GM12878 (cell line): ENCODE measurements around the gene HYAL1. TPM values are rescaled to one million over a fixed set of nuclear protein-coding genes. Genes with fewer than 3 reads are reported as not detected.

ENCODE experiments used
- BACH1 ChIP-seq: fragments of 450-650 bp; IDR thresholded peaks from 2 replicates; pipeline ENCODE4 v1.6.1; 2017; ENCODE audit warnings: mild to moderate bottlenecking, borderline replicate concordance
- BMI1 ChIP-seq: fragments of 450-650 bp; IDR thresholded peaks from 2 replicates; pipeline ENCODE4 v1.6.1; 2016; ENCODE audit warnings: mild to moderate bottlenecking, moderate library complexity, borderline replicate concordance
- CBFB ChIP-seq: IDR thresholded peaks from 2 replicates; pipeline ENCODE4 v1.6.1; 2016; ENCODE audit warnings: antibody characterized with exemption, low read depth
- CBX3 ChIP-seq: fragments of 200-600 bp; sonication (generic); IDR thresholded peaks from 2 replicates; pipeline ENCODE4 v1.6.1; 2016; ENCODE audit warnings: low read depth, borderline replicate concordance
- CREB1 ChIP-seq: IDR thresholded peaks from 2 replicates; pipeline ENCODE4 v1.6.1; 2012; ENCODE audit warnings: low read depth, mild to moderate bottlenecking, inconsistent platforms
- EZH2 ChIP-seq: IDR thresholded peaks from 2 replicates; pipeline ENCODE4 v1.6.1; 2012; ENCODE audit warnings: low read depth, mild to moderate bottlenecking, control low read depth, inconsistent platforms, low read length, borderline replicate concordance; ENCODE audit not compliant: control insufficient read depth
- IRF4 ChIP-seq: IDR thresholded peaks from 2 replicates; pipeline ENCODE4 v1.6.1; 2011; ENCODE audit warnings: low read depth, low read length
- KLF5 ChIP-seq: fragments of 450-650 bp; IDR thresholded peaks from 2 replicates; pipeline ENCODE4 v1.6.1; 2014; ENCODE audit warnings: mild to moderate bottlenecking; ENCODE audit not compliant: partially characterized antibody
- MTA2 ChIP-seq: fragments of 450-650 bp; IDR thresholded peaks from 2 replicates; pipeline ENCODE4 v1.6.1; 2016; ENCODE audit warnings: low read depth, mild to moderate bottlenecking, moderate library complexity
- MTA3 ChIP-seq: IDR thresholded peaks from 2 replicates; pipeline ENCODE4 v1.6.1; 2012; ENCODE audit warnings: low read length, inconsistent platforms, borderline replicate concordance
- MYB ChIP-seq: fragments of 150-350 bp; IDR thresholded peaks from 2 replicates; pipeline ENCODE4 v1.6.1; 2014; ENCODE audit warnings: mild to moderate bottlenecking, low read depth, low read length, borderline replicate concordance
- NFYA ChIP-seq: IDR thresholded peaks from 2 replicates; pipeline ENCODE4 v1.6.1; 2011; ENCODE audit warnings: low read depth, mild to moderate bottlenecking, low read length, improper control_type of control experiment, borderline replicate concordance
- NR2F1 ChIP-seq: fragments of 450-650 bp; conservative IDR thresholded peaks from 2 replicates; pipeline ENCODE4 v1.6.1; 2017; ENCODE audit warnings: mild to moderate bottlenecking
- PML ChIP-seq: IDR thresholded peaks from 2 replicates; pipeline ENCODE4 v1.6.1; 2012; ENCODE audit warnings: low read length, inconsistent platforms
- POLR2A ChIP-seq: IDR thresholded peaks from 2 replicates; pipeline ENCODE4 v1.6.1; 2011; ENCODE audit warnings: low read depth, mild to moderate bottlenecking, low read length
- RAD21 ChIP-seq: IDR thresholded peaks from 2 replicates; pipeline ENCODE4 v1.6.1; 2011; ENCODE audit warnings: mild to moderate bottlenecking, low read depth, low read length, moderate library complexity; ENCODE audit not compliant: insufficient read depth
- SIX5 ChIP-seq: IDR thresholded peaks from 2 replicates; pipeline ENCODE4 v1.6.1; 2011; ENCODE audit warnings: mild to moderate bottlenecking, low read depth, low read length, moderate library complexity; ENCODE audit not compliant: severe bottlenecking
- SMAD5 ChIP-seq: IDR thresholded peaks from 2 replicates; pipeline ENCODE4 v1.6.1; 2016; ENCODE audit warnings: antibody characterized with exemption, low read depth
- SMARCA5 ChIP-seq: fragments of 450-650 bp; IDR thresholded peaks from 2 replicates; pipeline ENCODE4 v1.6.1; 2017; ENCODE audit warnings: mild to moderate bottlenecking
- SRF ChIP-seq, 2 experiments: IDR thresholded peaks; 2 replicates each; pipeline ENCODE4 v1.6.1; 2011; ENCODE audit warnings: low read depth in 2 of 2, low read length in 2 of 2, mild to moderate bottlenecking in 1 of 2, moderate library complexity in 1 of 2
- ZBTB33 ChIP-seq: fragments of 450-650 bp; IDR thresholded peaks from 2 replicates; pipeline ENCODE4 v1.6.1; 2017; ENCODE audit warnings: mild to moderate bottlenecking
- ZNF24 ChIP-seq: fragments of 450-650 bp; IDR thresholded peaks from 2 replicates; pipeline ENCODE4 v1.6.1; 2017; ENCODE audit warnings: antibody characterized with exemption, mild to moderate bottlenecking
- polyA plus RNA-seq, 11 experiments: library from polyadenylated mRNA; depleted of rRNA in 4 of 11; unstranded in 6 of 11; stranded (reverse) in 5 of 11; fragments of >200 nt; fragmentation: Nextera tagmentation in 4 of 11; fragmentation: Illumina TruSeq in 1 of 11; extraction: Ambion mirVana in 4 of 11; extraction: Trizol in 1 of 11; gene quantifications; 1 replicate in 1 of 11; 2 replicates in 10 of 11; pipeline versions ENCODE4 v1.2.1 to v1.2.3, GENCODE V29; 2011 to 2016; ENCODE audit warnings: inconsistent platforms in 2 of 11, missing spikeins in 2 of 11, low read depth in 1 of 11
- total RNA-seq, 4 experiments: library from RNA; depleted of rRNA in 3 of 4; stranded (reverse); fragments of >200 nt in 3 of 4; fragmentation: Illumina TruSeq in 1 of 4; extraction: Trizol in 1 of 4; gene quantifications; 2 replicates each; pipeline versions ENCODE4 v1.2.1 to v1.2.3, GENCODE V29; 2013 to 2021
- TF ChIP-seq, protein P1 (sequence below): IDR thresholded peaks from 2 replicates; pipeline ENCODE4 v1.6.1; 2011; ENCODE audit warnings: borderline replicate concordance, low read depth, mild to moderate bottlenecking, moderate library complexity, low read length; ENCODE audit not compliant: insufficient read depth, poor library complexity, severe bottlenecking
- TF ChIP-seq, protein P2 (sequence below): fragments of 450-650 bp; IDR thresholded peaks from 2 replicates; pipeline ENCODE4 v1.6.1; 2016; ENCODE audit warnings: mild to moderate bottlenecking
- TF ChIP-seq, protein P3 (sequence below): fragments of 150-350 bp; IDR thresholded peaks from 2 replicates; pipeline ENCODE4 v1.6.1; 2014; ENCODE audit warnings: mild to moderate bottlenecking, low read depth, low read length

Gene HYAL1
- total and polyA plus RNA-seq, 10 of the 15 experiments (the other 5 are each of a cell fraction or from before 2014, with no cell fraction given), result 0.04 to 0.55 (median 0.18) TPM; not detected in 2

- no peak for TF ChIP-seq SIX5
- no peak for TF ChIP-seq PML
- TF ChIP-seq MTA3, result no peak
- peak; percentile 67; the same call in 1 of the 2 replicates for TF ChIP-seq NR2F1
- TF ChIP-seq BACH1, result 0 out of 2 replicates have a peak, but pooled peaks have one; percentile 54
- no peak for TF ChIP-seq BMI1
- TF ChIP-seq, protein P1, sequence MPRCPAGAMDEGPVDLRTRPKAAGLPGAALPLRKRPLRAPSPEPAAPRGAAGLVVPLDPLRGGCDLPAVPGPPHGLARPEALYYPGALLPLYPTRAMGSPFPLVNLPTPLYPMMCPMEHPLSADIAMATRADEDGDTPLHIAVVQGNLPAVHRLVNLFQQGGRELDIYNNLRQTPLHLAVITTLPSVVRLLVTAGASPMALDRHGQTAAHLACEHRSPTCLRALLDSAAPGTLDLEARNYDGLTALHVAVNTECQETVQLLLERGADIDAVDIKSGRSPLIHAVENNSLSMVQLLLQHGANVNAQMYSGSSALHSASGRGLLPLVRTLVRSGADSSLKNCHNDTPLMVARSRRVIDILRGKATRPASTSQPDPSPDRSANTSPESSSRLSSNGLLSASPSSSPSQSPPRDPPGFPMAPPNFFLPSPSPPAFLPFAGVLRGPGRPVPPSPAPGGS, result no peak
- no peak for TF ChIP-seq NFYA
- TF ChIP-seq MYB, result no peak
- no peak; the same call in 1 of the 2 replicates for TF ChIP-seq CBFB
- TF ChIP-seq EZH2, result no peak
- TF ChIP-seq SRF (IDR thresholded peaks at IDR 0.05; ENCODE audit: low read depth in 2 of 2, low read length in 2 of 2), result peak in 1 of 2 experiments; percentile 86; a peak in 2 of 4 replicates
- TF ChIP-seq ZNF24, result no peak
- TF ChIP-seq POLR2A, result peak; percentile 79
- TF ChIP-seq, protein P2, sequence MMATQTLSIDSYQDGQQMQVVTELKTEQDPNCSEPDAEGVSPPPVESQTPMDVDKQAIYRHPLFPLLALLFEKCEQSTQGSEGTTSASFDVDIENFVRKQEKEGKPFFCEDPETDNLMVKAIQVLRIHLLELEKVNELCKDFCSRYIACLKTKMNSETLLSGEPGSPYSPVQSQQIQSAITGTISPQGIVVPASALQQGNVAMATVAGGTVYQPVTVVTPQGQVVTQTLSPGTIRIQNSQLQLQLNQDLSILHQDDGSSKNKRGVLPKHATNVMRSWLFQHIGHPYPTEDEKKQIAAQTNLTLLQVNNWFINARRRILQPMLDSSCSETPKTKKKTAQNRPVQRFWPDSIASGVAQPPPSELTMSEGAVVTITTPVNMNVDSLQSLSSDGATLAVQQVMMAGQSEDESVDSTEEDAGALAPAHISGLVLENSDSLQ, result no peak
- peak; percentile 74; the same call in 1 of the 2 replicates for TF ChIP-seq SMARCA5
- TF ChIP-seq MTA2, result peak; percentile 50; the same call in 1 of the 2 replicates
- TF ChIP-seq CREB1, result no peak
- no peak for TF ChIP-seq RAD21
- peak; percentile 28 for TF ChIP-seq KLF5
- TF ChIP-seq, protein P3, sequence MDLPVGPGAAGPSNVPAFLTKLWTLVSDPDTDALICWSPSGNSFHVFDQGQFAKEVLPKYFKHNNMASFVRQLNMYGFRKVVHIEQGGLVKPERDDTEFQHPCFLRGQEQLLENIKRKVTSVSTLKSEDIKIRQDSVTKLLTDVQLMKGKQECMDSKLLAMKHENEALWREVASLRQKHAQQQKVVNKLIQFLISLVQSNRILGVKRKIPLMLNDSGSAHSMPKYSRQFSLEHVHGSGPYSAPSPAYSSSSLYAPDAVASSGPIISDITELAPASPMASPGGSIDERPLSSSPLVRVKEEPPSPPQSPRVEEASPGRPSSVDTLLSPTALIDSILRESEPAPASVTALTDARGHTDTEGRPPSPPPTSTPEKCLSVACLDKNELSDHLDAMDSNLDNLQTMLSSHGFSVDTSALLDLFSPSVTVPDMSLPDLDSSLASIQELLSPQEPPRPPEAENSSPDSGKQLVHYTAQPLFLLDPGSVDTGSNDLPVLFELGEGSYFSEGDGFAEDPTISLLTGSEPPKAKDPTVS, result no peak
- TF ChIP-seq SMAD5, result no peak
- TF ChIP-seq IRF4, result no peak
- TF ChIP-seq CBX3, result no peak
- TF ChIP-seq ZBTB33, result no peak
Observed at GRCh38 chr3:50340448-50341329, 37.3 kb upstream of the HYAL1 start, which contains the start of gene RASSF1 (continued).
